HAP-1 (cell line): ENCODE results near the gene TRPM3.

ENCODE experiments used
- DNase-seq, 2 experiments: peaks; one replicate each; pipeline ENCODE4 v3.0.0-alpha.2; 2016 to 2020; ENCODE audit warnings: low spot score in 2 of 2
- H3K27me3 ChIP-seq: fragments of 250-450 bp; sonication (Bioruptor Pico); 2 replicates; pipeline ENCODE4 v1.5.1; 2020; ENCODE audit warnings: low read depth, mild to moderate bottlenecking, moderate library complexity
- H3K36me3 ChIP-seq: fragments of 250-450 bp; sonication (Bioruptor Pico); replicated peaks from 2 replicates; pipeline ENCODE4 v1.5.1; 2020; ENCODE audit warnings: mild to moderate bottlenecking
- H3K4me1 ChIP-seq: fragments of 250-450 bp; sonication (Bioruptor Pico); 2 replicates; pipeline ENCODE4 v1.5.1; 2020; ENCODE audit warnings: mild to moderate bottlenecking
- H3K4me3 ChIP-seq: fragments of 250-450 bp; sonication (Bioruptor Pico); 2 replicates; pipeline ENCODE4 v1.5.1; 2020; ENCODE audit warnings: mild to moderate bottlenecking, moderate library complexity
- H3K9me3 ChIP-seq: fragments of 250-450 bp; sonication (Bioruptor Pico); 2 replicates; pipeline ENCODE4 v1.5.1; 2020; ENCODE audit warnings: mild to moderate bottlenecking, moderate library complexity
- in situ Hi-C: fragments of 300-500 bp; cut with MboI; formaldehyde crosslinking; loops from 3 replicates; pipeline ENCODE4 v1.14.3; 2020; ENCODE audit warnings: low sequenced_read_pairs, inconsistent platforms, mixed read lengths

The TRPM3 gene

GRCh38 chr9:71076096-71076495 lies 45.3 kb downstream of the TRPM3 start:
- no peaks in the 10 kb centered on the region for H3K4me1 ChIP-seq
- DNase-seq: no peak
- H3K4me3 ChIP-seq: no peak overlapping the region
- in situ Hi-C loops: no loop called here
- no peaks in the 10 kb centered on the region for H3K9me3 ChIP-seq
- no peaks in the 10 kb centered on the region for H3K36me3 ChIP-seq
- H3K27me3 ChIP-seq: no peaks in the 10 kb centered on the region

GRCh38 chr9:71073494-71073893 lies 47.9 kb downstream of the TRPM3 start:
- no peaks in the 10 kb centered on the region for H3K27me3 ChIP-seq
- DNase-seq: no peak
- in situ Hi-C loops: no loop called here
- H3K9me3 ChIP-seq: no peaks in the 10 kb centered on the region
- no peaks in the 10 kb centered on the region for H3K36me3 ChIP-seq
- no peak overlapping the region for H3K4me3 ChIP-seq
- no peaks in the 10 kb centered on the region for H3K4me1 ChIP-seq

- 0 out of 2 replicates have a peak, but pooled peaks cover 5% of the 10 kb centered on the region for H3K4me1 ChIP-seq
- H3K4me3 ChIP-seq: no peak overlapping the region
- in situ Hi-C loops: no loop called here
- H3K27me3 ChIP-seq: no peaks in the 10 kb centered on the region
- H3K36me3 ChIP-seq: no peaks in the 10 kb centered on the region
- DNase-seq: no peak
- no peaks in the 10 kb centered on the region for H3K9me3 ChIP-seq
These were observed 48.8 kb downstream of the TRPM3 start for GRCh38 chr9:71072587-71072986.

GRCh38 chr9:71071633-71072032 lies 49.8 kb downstream of the TRPM3 start:
- Histone ChIP-seq H3K27me3 (no peaks in the 10 kb centered on the region), H3K4me1 (0 out of 2 replicates have a peak, but pooled peaks cover 5% of the 10 kb centered on the region), H3K4me3 (no peak overlapping the region), H3K9me3 (no peaks in the 10 kb centered on the region), H3K36me3 (no peaks in the 10 kb centered on the region)
- no peak for DNase-seq
- in situ Hi-C loops: no loop called here

GRCh38 chr9:71058660-71059059 lies 62.8 kb downstream of the TRPM3 start:
- Histone ChIP-seq H3K9me3 (no peaks in the 10 kb centered on the region), H3K27me3 (peaks cover 4% of the 10 kb centered on the region; the same call in 1 of the 2 replicates), H3K4me3 (no peak overlapping the region), H3K36me3 (no peaks in the 10 kb centered on the region), H3K4me1 (no peaks in the 10 kb centered on the region)
- in situ Hi-C loops: no loop called here
- DNase-seq: no peak

GRCh38 chr9:71052287-71052686 lies 69.1 kb downstream of the TRPM3 start:
- Histone ChIP-seq H3K9me3 (no peaks in the 10 kb centered on the region), H3K27me3 (peaks cover 4% of the 10 kb centered on the region; the same call in 1 of the 2 replicates), H3K4me1 (no peaks in the 10 kb centered on the region), H3K36me3 (no peaks in the 10 kb centered on the region), H3K4me3 (no peak overlapping the region)
- DNase-seq: no peak
- in situ Hi-C loops: no loop called here

- no peaks in the 10 kb centered on the region for H3K36me3 ChIP-seq
- in situ Hi-C loops: no loop called here
- H3K9me3 ChIP-seq: no peaks in the 10 kb centered on the region
- DNase-seq: no peak
- H3K4me3 ChIP-seq: no peak overlapping the region
- H3K4me1 ChIP-seq: no peaks in the 10 kb centered on the region
- H3K27me3 ChIP-seq: 0 out of 2 replicates have a peak, but pooled peaks cover 5% of the 10 kb centered on the region
These were observed 73.1 kb downstream of the TRPM3 start for GRCh38 chr9:71048280-71048679.

- Histone ChIP-seq H3K4me1 (no peaks in the 10 kb centered on the region), H3K36me3 (no peaks in the 10 kb centered on the region), H3K27me3 (0 out of 2 replicates have a peak, but pooled peaks cover 5% of the 10 kb centered on the region), H3K9me3 (no peaks in the 10 kb centered on the region), H3K4me3 (no peak overlapping the region)
- in situ Hi-C loops: no loop called here
- DNase-seq: no peak
These were observed 78.9 kb downstream of the TRPM3 start for GRCh38 chr9:71042448-71042990.

GRCh38 chr9:71037521-71037920 lies 83.9 kb downstream of the TRPM3 start:
- no peak for DNase-seq
- Histone ChIP-seq H3K27me3 (no peaks in the 10 kb centered on the region), H3K9me3 (no peaks in the 10 kb centered on the region), H3K4me3 (no peak overlapping the region), H3K36me3 (no peaks in the 10 kb centered on the region), H3K4me1 (peaks cover 6% of the 10 kb centered on the region; the same call in 1 of the 2 replicates)
- in situ Hi-C loops: no loop called here

- peaks cover 6% of the 10 kb centered on the region; the same call in 1 of the 2 replicates for H3K4me1 ChIP-seq
- H3K36me3 ChIP-seq: no peaks in the 10 kb centered on the region
- no peaks in the 10 kb centered on the region for H3K27me3 ChIP-seq
- peak; percentile 43 to 68 for DNase-seq
- H3K9me3 ChIP-seq: no peaks in the 10 kb centered on the region
- in situ Hi-C loops: no loop called here
- no peak overlapping the region for H3K4me3 ChIP-seq
These were observed 84.9 kb downstream of the TRPM3 start for GRCh38 chr9:71036501-71036900.

GRCh38 chr9:71032779-71033178 lies 88.6 kb downstream of the TRPM3 start:
- H3K36me3 ChIP-seq: no peaks in the 10 kb centered on the region
- no peak for DNase-seq
- H3K27me3 ChIP-seq: no peaks in the 10 kb centered on the region
- H3K4me3 ChIP-seq: no peak overlapping the region
- no peaks in the 10 kb centered on the region for H3K9me3 ChIP-seq
- in situ Hi-C loops: no loop called here
- H3K4me1 ChIP-seq: peaks cover 6% of the 10 kb centered on the region; the same call in 1 of the 2 replicates

GRCh38 chr9:71025728-71026127 lies 95.7 kb downstream of the TRPM3 start:
- no peaks in the 10 kb centered on the region; the same call in 1 of the 2 replicates for H3K4me1 ChIP-seq
- H3K9me3 ChIP-seq: no peaks in the 10 kb centered on the region
- peaks cover 19% of the 10 kb centered on the region for H3K27me3 ChIP-seq
- H3K4me3 ChIP-seq: no peak overlapping the region
- in situ Hi-C loops: no loop called here
- H3K36me3 ChIP-seq: no peaks in the 10 kb centered on the region
- DNase-seq: no peak

GRCh38 chr9:71025201-71025600 lies 96.2 kb downstream of the TRPM3 start:
- H3K4me3 ChIP-seq: no peak overlapping the region
- H3K9me3 ChIP-seq: no peaks in the 10 kb centered on the region
- H3K27me3 ChIP-seq: peaks cover 19% of the 10 kb centered on the region
- no peaks in the 10 kb centered on the region; the same call in 1 of the 2 replicates for H3K4me1 ChIP-seq
- no peak for DNase-seq
- no peaks in the 10 kb centered on the region for H3K36me3 ChIP-seq
- in situ Hi-C loops: no loop called here

- Histone ChIP-seq H3K36me3 (no peaks in the 10 kb centered on the region), H3K27me3 (no peaks in the 10 kb centered on the region; the same call in 1 of the 2 replicates), H3K9me3 (peaks cover 2% of the 10 kb centered on the region; the same call in 1 of the 2 replicates), H3K4me3 (no peak overlapping the region), H3K4me1 (no peaks in the 10 kb centered on the region)
- in situ Hi-C loops: no loop called here
- no peak for DNase-seq
These were observed 111.2 kb downstream of the TRPM3 start for GRCh38 chr9:71010258-71010657.

- Histone ChIP-seq H3K36me3 (no peaks in the 10 kb centered on the region), H3K4me1 (no peaks in the 10 kb centered on the region), H3K4me3 (no peak overlapping the region), H3K27me3 (no peaks in the 10 kb centered on the region), H3K9me3 (peaks cover 2% of the 10 kb centered on the region; the same call in 1 of the 2 replicates)
- no peak for DNase-seq
- in situ Hi-C loops: no loop called here
These were observed 116.0 kb downstream of the TRPM3 start for GRCh38 chr9:71005456-71005855.
